K562 (cell line): Measurements from ENCODE around the gene PCBP2. TPM values are rescaled to one million over a fixed set of nuclear protein-coding genes. Genes with fewer than 3 reads are reported as not detected.

Source experiments
- ATAC-seq: fragments of 200-7000 bp; cut with Tn5 transposase; 3 replicates; pipeline ENCODE4 v1.9.1; 2020; ENCODE audit warnings: moderate library complexity
- BruUV-seq: library from RNA; stranded (reverse); fragments of 400-500 nt; replicated peaks from 2 replicates; lab custom pipeline; 2021; lab: Mats Ljungman, UMichigan
- CTCF ChIA-PET: fragments of 300-600 bp; formaldehyde crosslinking; extraction: SDS; loops from one replicate; lab custom pipeline; 2021; ENCODE audit warnings: low intra/inter-chr PET ratio; lab: Yijun Ruan, JAX
- POLR2A ChIA-PET: fragments of 300-600, 350-650 bp; sonication (Branson Sonifier 250); formaldehyde crosslinking; extraction: SDS; loops from one replicate; lab custom pipeline; 2021; ENCODE audit warnings: antibody characterized with exemption, inconsistent platforms; lab: Yijun Ruan, JAX
- DNase-seq, 4 experiments: peaks; one replicate each; pipeline versions ENCODE4 v3.0.0 to v3.0.0-alpha.2; 2011 to 2018; ENCODE audit warnings: low spot score in 3 of 4, mixed read lengths in 3 of 4; ENCODE audit errors: extremely low read depth in 1 of 4
- FAIRE-seq: peaks from 2 replicates; lab custom pipeline; 2011; peaks lifted over from hg19 to GRCh38; lab: Jason Lieb, UNC
- H2AFZ ChIP-seq: 2 replicates; pipeline ENCODE4 v1.6.0; 2011; ENCODE audit warnings: low read depth, low read length, control low read depth, inconsistent platforms
- H3K27ac ChIP-seq: fragments of 200-600 bp; 3 replicates; pipeline ENCODE4 v1.8.0; 2011; ENCODE audit warnings: low read depth, mild to moderate bottlenecking, control low read depth, inconsistent platforms, low read length, moderate library complexity, mixed read lengths; ENCODE audit errors: extremely low read depth
- H3K27me3 ChIP-seq, 2 experiments: fragments of 300-600 bp in 1 of 2; 2 replicates in 1 of 2; 3 replicates in 1 of 2; pipeline versions ENCODE4 v1.6.0 to v1.8.0; 2011; ENCODE audit warnings: inconsistent platforms in 2 of 2, low read length in 2 of 2, mild to moderate bottlenecking in 1 of 2, mixed read lengths in 1 of 2, moderate library complexity in 1 of 2; ENCODE audit not compliant: control insufficient read depth in 2 of 2, insufficient read depth in 2 of 2
- H3K36me3 ChIP-seq: fragments of 300-600 bp; 3 replicates; pipeline ENCODE4 v1.8.0; 2011; ENCODE audit warnings: mild to moderate bottlenecking, low read length, inconsistent platforms; ENCODE audit not compliant: control insufficient read depth, insufficient read depth
- H3K4me1 ChIP-seq, 2 experiments: fragments of 200-600 bp in 1 of 2; replicated peaks in 1 of 2; 2 replicates in 1 of 2; 3 replicates in 1 of 2; pipeline versions ENCODE4 v1.5.1 to v1.8.0; 2011; ENCODE audit warnings: inconsistent platforms in 2 of 2, low read length in 2 of 2, mild to moderate bottlenecking in 1 of 2, mixed read lengths in 1 of 2, moderate library complexity in 1 of 2; ENCODE audit not compliant: control insufficient read depth in 2 of 2, insufficient read depth in 2 of 2
- H3K4me2 ChIP-seq: 2 replicates; pipeline ENCODE4 v1.6.1; 2011; ENCODE audit warnings: low read length, control low read depth, inconsistent platforms, mixed read lengths; ENCODE audit not compliant: insufficient read depth
- H3K4me3 ChIP-seq: fragments of 200-600 bp; sonication (generic), shearing (Covaris generic); 2 replicates; pipeline ENCODE4 v1.5.1; 2016; ENCODE audit warnings: control low read depth, inconsistent platforms
- H3K79me2 ChIP-seq: fragments of 200-600 bp; 3 replicates; pipeline ENCODE4 v1.8.0; 2011; ENCODE audit warnings: low read length, inconsistent platforms; ENCODE audit not compliant: control insufficient read depth, insufficient read depth
- H3K9ac ChIP-seq, 2 experiments: 2 replicates each; pipeline versions ENCODE4 v1.6.0 to v1.6.1; 2011; ENCODE audit warnings: low read depth in 2 of 2, low read length in 2 of 2, control low read depth in 1 of 2, inconsistent platforms in 1 of 2, mild to moderate bottlenecking in 1 of 2, mixed read lengths in 1 of 2; ENCODE audit not compliant: insufficient read depth in 1 of 2
- H3K9me1 ChIP-seq: one replicate; pipeline ENCODE4 v1.6.0; 2011; ENCODE audit warnings: inconsistent platforms, mild to moderate bottlenecking, low read length, moderate library complexity; ENCODE audit not compliant: control insufficient read depth, insufficient read depth
- H3K9me3 ChIP-seq: replicated peaks from 2 replicates; pipeline ENCODE4 v1.5.1; 2011; ENCODE audit warnings: low read depth, low read length, inconsistent platforms; ENCODE audit not compliant: control insufficient read depth, insufficient read depth
- H4K20me1 ChIP-seq: replicated peaks from 2 replicates; pipeline ENCODE4 v1.6.1; 2011; ENCODE audit warnings: low read length, inconsistent platforms, mixed read lengths; ENCODE audit not compliant: control insufficient read depth, insufficient read depth
- C11orf30 ChIP-seq: fragments of 450-650 bp; IDR thresholded peaks from 2 replicates; pipeline ENCODE4 v1.6.1; 2016; ENCODE audit warnings: low read depth, mild to moderate bottlenecking
- EGR1 ChIP-seq: fragments of 450-650 bp; conservative IDR thresholded peaks from 2 replicates; pipeline ENCODE4 v1.6.1; 2017; ENCODE audit warnings: mild to moderate bottlenecking
- MAFF ChIP-seq: IDR thresholded peaks from 2 replicates; pipeline ENCODE4 v1.6.1; 2012; ENCODE audit warnings: low read length, improper control_type of control experiment
- MAFG ChIP-seq: fragments of 450-650 bp; conservative IDR thresholded peaks from 2 replicates; pipeline ENCODE4 v1.6.1; 2016; ENCODE audit warnings: missing genetic modification characterization, missing compliant biosample characterization
- NEUROD1 ChIP-seq: fragments of 150-350 bp; IDR thresholded peaks from 2 replicates; pipeline ENCODE4 v1.6.1; 2014; ENCODE audit warnings: borderline replicate concordance, low read length, low read depth; ENCODE audit not compliant: partially characterized antibody
- POLR2A ChIP-seq: fragments of 450-650 bp; conservative IDR thresholded peaks from 2 replicates; pipeline ENCODE4 v1.6.1; 2016
- ZNF316 ChIP-seq: fragments of 450-650 bp; IDR thresholded peaks from 2 replicates; pipeline ENCODE4 v1.6.1; 2016
- WGBS: fragments of 100-300 bp; shearing (Covaris generic); methylation state at CpG from one replicate; pipeline ENCODE4 v1.1.6; 2016; ENCODE audit warnings: low coverage, mixed read lengths; ENCODE audit not compliant: insufficient coverage; ENCODE audit errors: missing lambda C conversion rate; 5-methylcytosine and 5-hydroxymethylcytosine counted together
- in situ Hi-C: fragments of 300-500 bp; cut with MboI; formaldehyde crosslinking; loops from 4 replicates; pipeline ENCODE4 v1.15.0; 2018; ENCODE audit warnings: inconsistent platforms, mixed read lengths
- intact Hi-C: fragments of 100-400 bp; cut with micrococcal nuclease; formaldehyde crosslinking; loops from 2 replicates; pipeline ENCODE4 v1.14.2; 2022
- polyA plus RNA-seq, 8 experiments: library from polyadenylated mRNA; depleted of rRNA in 4 of 8; stranded (reverse) in 5 of 8; unstranded in 3 of 8; fragments of >200 nt; fragmentation: Nextera tagmentation in 2 of 8; fragmentation: Illumina TruSeq in 1 of 8; extraction: Ambion mirVana in 2 of 8; extraction: Trizol in 1 of 8; gene quantifications; 2 replicates each; pipeline versions ENCODE4 v1.2.1 to v1.2.3, GENCODE V29; 2011 to 2014; ENCODE audit warnings: inconsistent platforms in 1 of 8, missing spikeins in 1 of 8
- total RNA-seq, 7 experiments: library from RNA; depleted of rRNA in 6 of 7; stranded (reverse); fragments of >200 nt in 6 of 7; fragmentation: Illumina TruSeq in 2 of 7; extraction: Trizol in 2 of 7; gene quantifications; 2 replicates each; pipeline versions ENCODE4 v1.2.1 to v1.2.3, GENCODE V29; 2011 to 2021; ENCODE audit warnings: low replicate concordance in 1 of 7
- TF ChIP-seq, protein P1 (sequence below): fragments of 250-450 bp; sonication (Bioruptor Pico); IDR thresholded peaks from 2 replicates; pipeline ENCODE4 v1.4.0; 2020

The PCBP2 gene
- total and polyA plus RNA-seq, 9 of the 15 experiments (the other 6 are each of a cell fraction or from before 2014, with no cell fraction given): 137 to 831 (median 328) TPM

- intact Hi-C loops (no loop called here), in situ Hi-C loops (no loop called here)
- no peak overlapping the region for H3K4me3 ChIP-seq
- BruUV-seq: no TSS peak
- H4K20me1 ChIP-seq: peaks cover 29% of the 10 kb centered on the region
- peaks cover 40% of the 10 kb centered on the region for H3K79me2 ChIP-seq
- FAIRE-seq: peak; percentile 58
- no peak overlapping the region for H3K4me2 ChIP-seq
- POLR2A ChIA-PET: interaction anchor here (0.6 to 8.8 kb wide), 8 partner anchors 10 to 184 kb away, joined by 3 to 87 read pairs (median 4); partner anchors contain the start of genes PFDN5 and TARBP2
- no peaks in the 10 kb centered on the region for H3K27me3 ChIP-seq
- H3K27ac ChIP-seq: peak overlapping the region; percentile 32; the same call in 1 of the 3 replicates
- DNase-seq: no peak
- peaks cover 3% of the 10 kb centered on the region for H3K9me1 ChIP-seq
- H3K36me3 ChIP-seq: peaks cover 98% of the 10 kb centered on the region
- no peak overlapping the region for H3K9ac ChIP-seq
- CTCF ChIA-PET: interaction anchor here (0.7 kb wide), 1 partner anchor 432 kb away, joined by 4 read pairs; no protein-coding TSS in a partner anchor
- no peak overlapping the region for H2AFZ ChIP-seq
- H3K4me1 ChIP-seq: peaks cover 0 to 11% of the 10 kb centered on the region in 2 experiments; a peak in 3 of 5 replicates
- no peak for ATAC-seq
- TF ChIP-seq NEUROD1: no peak
- peak; percentile 6; the same call in 1 of the 2 replicates for TF ChIP-seq POLR2A
- TF ChIP-seq, all 486 proteins: peak for 1
- no peaks in the 10 kb centered on the region for H3K9me3 ChIP-seq
- 94% methylated on average over 1 of the region's 1 CpG for WGBS
These were observed 27.0 kb downstream of the PCBP2 start for GRCh38 chr12:53478865-53479264.

GRCh38 chr12:53479331-53479730 is 27.4 kb downstream of the PCBP2 start:
- Histone ChIP-seq H3K9me3 (no peaks in the 10 kb centered on the region), H4K20me1 (peaks cover 29% of the 10 kb centered on the region), H3K4me2 (no peak overlapping the region), H3K79me2 (peaks cover 36% of the 10 kb centered on the region), H3K27me3 (no peaks in the 10 kb centered on the region), H3K4me1 (peaks cover 0 to 11% of the 10 kb centered on the region in 2 experiments; a peak in 3 of 5 replicates), H3K27ac (no peak overlapping the region), H3K9me1 (peaks cover 3% of the 10 kb centered on the region), H3K36me3 (peaks cover 95% of the 10 kb centered on the region), H2AFZ (no peak overlapping the region), H3K9ac (no peak overlapping the region), H3K4me3 (no peak overlapping the region)
- DNase-seq (no peak), FAIRE-seq (peak; percentile 15), ATAC-seq (no peak)
- ChIA-PET POLR2A (interaction anchor here (0.7 to 2.4 kb wide), 4 partner anchors 10 to 127 kb away, joined by 3 to 13 read pairs (median 6); partner anchors contain the start of gene TARBP2), CTCF (interaction anchor here (0.7 kb wide), 1 partner anchor 432 kb away, joined by 4 read pairs; no protein-coding TSS in a partner anchor)
- TF ChIP-seq, protein P1, sequence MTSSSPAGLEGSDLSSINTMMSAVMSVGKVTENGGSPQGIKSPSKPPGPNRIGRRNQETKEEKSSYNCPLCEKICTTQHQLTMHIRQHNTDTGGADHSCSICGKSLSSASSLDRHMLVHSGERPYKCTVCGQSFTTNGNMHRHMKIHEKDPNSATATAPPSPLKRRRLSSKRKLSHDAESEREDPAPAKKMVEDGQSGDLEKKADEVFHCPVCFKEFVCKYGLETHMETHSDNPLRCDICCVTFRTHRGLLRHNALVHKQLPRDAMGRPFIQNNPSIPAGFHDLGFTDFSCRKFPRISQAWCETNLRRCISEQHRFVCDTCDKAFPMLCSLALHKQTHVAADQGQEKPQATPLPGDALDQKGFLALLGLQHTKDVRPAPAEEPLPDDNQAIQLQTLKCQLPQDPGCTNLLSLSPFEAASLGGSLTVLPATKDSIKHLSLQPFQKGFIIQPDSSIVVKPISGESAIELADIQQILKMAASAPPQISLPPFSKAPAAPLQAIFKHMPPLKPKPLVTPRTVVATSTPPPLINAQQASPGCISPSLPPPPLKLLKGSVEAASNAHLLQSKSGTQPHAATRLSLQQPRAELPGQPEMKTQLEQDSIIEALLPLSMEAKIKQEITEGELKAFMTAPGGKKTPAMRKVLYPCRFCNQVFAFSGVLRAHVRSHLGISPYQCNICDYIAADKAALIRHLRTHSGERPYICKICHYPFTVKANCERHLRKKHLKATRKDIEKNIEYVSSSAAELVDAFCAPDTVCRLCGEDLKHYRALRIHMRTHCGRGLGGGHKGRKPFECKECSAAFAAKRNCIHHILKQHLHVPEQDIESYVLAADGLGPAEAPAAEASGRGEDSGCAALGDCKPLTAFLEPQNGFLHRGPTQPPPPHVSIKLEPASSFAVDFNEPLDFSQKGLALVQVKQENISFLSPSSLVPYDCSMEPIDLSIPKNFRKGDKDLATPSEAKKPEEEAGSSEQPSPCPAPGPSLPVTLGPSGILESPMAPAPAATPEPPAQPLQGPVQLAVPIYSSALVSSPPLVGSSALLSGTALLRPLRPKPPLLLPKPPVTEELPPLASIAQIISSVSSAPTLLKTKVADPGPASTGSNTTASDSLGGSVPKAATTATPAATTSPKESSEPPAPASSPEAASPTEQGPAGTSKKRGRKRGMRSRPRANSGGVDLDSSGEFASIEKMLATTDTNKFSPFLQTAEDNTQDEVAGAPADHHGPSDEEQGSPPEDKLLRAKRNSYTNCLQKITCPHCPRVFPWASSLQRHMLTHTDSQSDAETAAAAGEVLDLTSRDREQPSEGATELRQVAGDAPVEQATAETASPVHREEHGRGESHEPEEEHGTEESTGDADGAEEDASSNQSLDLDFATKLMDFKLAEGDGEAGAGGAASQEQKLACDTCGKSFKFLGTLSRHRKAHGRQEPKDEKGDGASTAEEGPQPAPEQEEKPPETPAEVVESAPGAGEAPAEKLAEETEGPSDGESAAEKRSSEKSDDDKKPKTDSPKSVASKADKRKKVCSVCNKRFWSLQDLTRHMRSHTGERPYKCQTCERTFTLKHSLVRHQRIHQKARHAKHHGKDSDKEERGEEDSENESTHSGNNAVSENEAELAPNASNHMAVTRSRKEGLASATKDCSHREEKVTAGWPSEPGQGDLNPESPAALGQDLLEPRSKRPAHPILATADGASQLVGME: no peak
- TF ChIP-seq EGR1 (no peak), C11orf30 (peak; percentile 67), MAFG (tag) (peak; percentile 54), MAFF (peak; percentile 31; the same call in 1 of the 2 replicates), ZNF316 (peak; percentile 81)
- no TSS peak for BruUV-seq
- intact Hi-C loops (no loop called here), in situ Hi-C loops (no loop called here)
- WGBS: 91% methylated on average over 5 of the region's 5 CpGs
